ENCODE measurements around the gene CHKB.

CHKB gene

DNA sequence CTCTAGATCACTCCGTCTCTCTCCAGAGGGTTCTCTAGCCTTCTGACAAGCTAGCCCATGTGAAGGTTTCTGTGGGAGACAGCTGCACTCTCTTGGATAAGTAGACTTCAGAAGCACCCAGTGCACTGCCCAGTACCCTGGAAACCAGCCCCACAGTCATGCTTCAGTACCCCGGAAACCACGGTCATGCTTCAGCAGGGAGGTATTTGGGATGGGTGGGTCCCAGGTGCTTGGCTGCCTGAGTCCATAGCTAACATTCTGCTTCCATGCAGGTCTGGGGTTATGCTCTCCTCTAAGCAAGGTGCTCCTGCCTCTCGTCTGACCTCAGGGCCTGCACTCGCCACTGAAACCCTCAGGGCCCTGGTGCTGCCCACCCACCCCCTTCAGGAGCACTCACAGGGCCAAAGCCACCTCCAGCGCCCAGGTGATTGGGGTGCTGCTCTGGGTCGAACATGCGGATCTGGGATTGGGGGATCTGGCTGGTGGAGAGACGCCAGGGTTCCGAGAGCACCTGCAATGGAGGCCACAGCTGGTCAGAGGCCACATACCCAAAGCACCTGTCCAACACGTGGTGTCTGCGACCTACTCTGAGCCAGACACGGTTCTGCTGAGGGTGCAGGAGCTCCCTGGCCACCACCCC, 12.6 kb downstream of the CHKB start:
- no peak for DNase-seq (ENCODE audit: extremely low spot score)
- TF ChIP-seq SUZ12 (IDR thresholded peaks at IDR 0.05) = no peak
- no peak for TF ChIP-seq BHLHE40 (IDR thresholded peaks at IDR 0.05; ENCODE audit: borderline replicate concordance)
- TF ChIP-seq NFRKB (IDR thresholded peaks at IDR 0.05) = no peak
- TF ChIP-seq L3MBTL2 (conservative IDR thresholded peaks at IDR 0.05) = no peak
- no peak for TF ChIP-seq LEF1 (IDR thresholded peaks at IDR 0.05; ENCODE audit: borderline replicate concordance)
- TF ChIP-seq SP1 (IDR thresholded peaks at IDR 0.05) = no peak
- TF ChIP-seq, protein P1, sequence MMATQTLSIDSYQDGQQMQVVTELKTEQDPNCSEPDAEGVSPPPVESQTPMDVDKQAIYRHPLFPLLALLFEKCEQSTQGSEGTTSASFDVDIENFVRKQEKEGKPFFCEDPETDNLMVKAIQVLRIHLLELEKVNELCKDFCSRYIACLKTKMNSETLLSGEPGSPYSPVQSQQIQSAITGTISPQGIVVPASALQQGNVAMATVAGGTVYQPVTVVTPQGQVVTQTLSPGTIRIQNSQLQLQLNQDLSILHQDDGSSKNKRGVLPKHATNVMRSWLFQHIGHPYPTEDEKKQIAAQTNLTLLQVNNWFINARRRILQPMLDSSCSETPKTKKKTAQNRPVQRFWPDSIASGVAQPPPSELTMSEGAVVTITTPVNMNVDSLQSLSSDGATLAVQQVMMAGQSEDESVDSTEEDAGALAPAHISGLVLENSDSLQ (IDR thresholded peaks at IDR 0.05) = no peak
- TF ChIP-seq FOXA1 (IDR thresholded peaks at IDR 0.05) = no peak
- no peak for TF ChIP-seq CTBP1 (IDR thresholded peaks at IDR 0.05; ENCODE audit: borderline replicate concordance)
- TF ChIP-seq FOXM1 (IDR thresholded peaks at IDR 0.05; ENCODE audit: borderline replicate concordance) = no peak
- no peak for TF ChIP-seq TARDBP (IDR thresholded peaks at IDR 0.05)
- TF ChIP-seq ARNT (IDR thresholded peaks at IDR 0.05) = no peak
- TF ChIP-seq ZNF384 (IDR thresholded peaks at IDR 0.05) = no peak
- TF ChIP-seq FOXK2 (IDR thresholded peaks at IDR 0.05) = no peak
- no peak for TF ChIP-seq HDGF (IDR thresholded peaks at IDR 0.05; ENCODE audit: borderline replicate concordance)
- ChIA-PET CTCF (no interaction called here), POLR2A (interaction anchor here (1.2 to 1.5 kb wide), 2 partner anchors 12 to 44 kb away, joined by 5 read pairs; partner anchors contain the start of genes CHKB and SCO2)

DNA sequence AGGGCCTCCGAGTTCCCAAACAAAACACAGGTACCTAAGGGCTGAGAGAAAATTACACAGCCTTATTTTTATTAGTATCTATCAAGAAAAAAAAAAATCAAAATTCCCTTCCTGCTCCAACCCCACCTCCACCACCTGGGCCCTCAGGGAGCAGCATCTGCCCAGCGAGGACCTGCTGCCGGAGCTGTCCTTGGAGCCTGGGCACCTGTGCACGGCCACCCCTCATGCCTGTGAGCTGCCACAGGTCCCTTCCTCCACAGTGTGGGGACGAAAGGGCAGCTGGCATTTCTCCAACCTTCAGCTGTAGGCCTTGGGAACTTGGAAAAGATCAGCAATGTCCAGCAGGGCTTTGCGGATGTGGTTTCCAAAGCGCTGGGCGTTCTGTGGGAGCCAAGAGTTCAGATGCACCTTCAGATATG, 13.6 kb downstream of the CHKB start:
- CTCF ChIA-PET = no interaction called here
- no peak for TF ChIP-seq TARDBP (IDR thresholded peaks at IDR 0.05)
- no peak for TF ChIP-seq FOXA1 (IDR thresholded peaks at IDR 0.05)
- no peak for TF ChIP-seq FOXK2 (IDR thresholded peaks at IDR 0.05)
- TF ChIP-seq LEF1 (IDR thresholded peaks at IDR 0.05; ENCODE audit: borderline replicate concordance) = no peak
- no peak for TF ChIP-seq CTBP1 (IDR thresholded peaks at IDR 0.05; ENCODE audit: borderline replicate concordance)
- TF ChIP-seq BHLHE40 (IDR thresholded peaks at IDR 0.05; ENCODE audit: borderline replicate concordance) = no peak
- TF ChIP-seq ARNT (IDR thresholded peaks at IDR 0.05) = no peak
- TF ChIP-seq FOXM1 (IDR thresholded peaks at IDR 0.05; ENCODE audit: borderline replicate concordance) = no peak
- no peak for TF ChIP-seq L3MBTL2 (conservative IDR thresholded peaks at IDR 0.05)
- TF ChIP-seq ELF4 (IDR thresholded peaks at IDR 0.05) = no peak
- TF ChIP-seq ZNF384 (IDR thresholded peaks at IDR 0.05) = no peak
- TF ChIP-seq, protein P1 (IDR thresholded peaks at IDR 0.05) = no peak
- no peak for TF ChIP-seq SUZ12 (IDR thresholded peaks at IDR 0.05)
- POLR2A ChIA-PET = interaction anchor here (1.0 to 1.4 kb wide), 4 partner anchors 10 to 43 kb away, joined by 3 to 5 read pairs (median 4); partner anchors contain the start of genes CHKB and SCO2
- DNase-seq (ENCODE audit: extremely low spot score) = no peak

DNA sequence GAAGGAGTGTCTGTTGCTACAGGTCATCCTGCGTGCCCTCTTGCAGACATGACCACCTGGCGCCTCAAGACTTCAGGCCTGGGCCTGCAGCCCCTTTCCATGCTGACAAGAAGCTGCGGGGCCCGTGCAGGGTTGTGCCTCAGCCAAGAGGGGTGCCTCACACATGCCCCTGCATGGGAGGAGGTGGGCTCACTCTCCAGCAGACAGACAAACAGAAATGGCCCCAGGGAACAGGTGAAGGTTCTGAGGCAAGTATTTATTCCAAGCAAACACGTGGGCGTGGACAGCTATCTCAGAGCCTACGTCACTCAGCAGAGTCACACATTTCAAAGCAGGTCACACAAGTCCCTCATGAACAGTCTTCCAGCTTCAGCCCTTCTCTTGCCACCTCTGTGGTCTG, 14.0 kb downstream of the CHKB start:
- ChIA-PET CTCF (no interaction called here), POLR2A (interaction anchor here (1.0 to 1.4 kb wide), 3 partner anchors 10 to 43 kb away, joined by 3 to 5 read pairs (median 4); partner anchors contain the start of genes CHKB and SCO2)
- no peak for DNase-seq (ENCODE audit: extremely low spot score)
- no peak for TF ChIP-seq TARDBP (IDR thresholded peaks at IDR 0.05)

DNA sequence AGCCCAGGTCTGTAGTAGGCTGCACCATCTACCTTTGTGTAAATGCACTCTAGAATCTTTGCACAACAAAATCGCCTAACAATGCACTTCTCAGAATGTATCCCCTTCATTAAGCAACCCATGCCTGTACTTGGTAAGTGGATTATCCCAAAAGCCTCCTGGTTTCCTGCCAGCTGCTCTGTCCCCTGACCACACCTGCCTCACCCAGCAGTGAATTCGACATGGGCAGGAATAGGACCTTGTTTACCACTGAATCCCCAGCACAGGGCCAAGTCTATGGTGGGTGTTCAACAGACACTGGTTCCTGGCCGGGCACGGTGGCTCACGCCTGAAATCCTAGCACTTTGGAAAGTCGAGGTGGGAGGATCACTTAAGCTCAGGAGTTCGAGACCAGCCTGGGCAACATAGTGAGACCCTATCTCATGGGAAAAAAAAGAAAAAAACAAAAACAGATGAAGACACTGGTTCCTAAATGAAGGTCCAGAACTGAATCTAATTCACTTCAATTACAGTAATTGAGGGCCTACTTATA, 14.9 kb downstream of the CHKB start:
- no peak for DNase-seq (ENCODE audit: extremely low spot score)
- ChIA-PET POLR2A (interaction anchor here (1.4 kb wide), 1 partner anchor 15 kb away, joined by 4 read pairs; the partner anchor contains the start of gene CHKB), CTCF (no interaction called here)
- TF ChIP-seq L3MBTL2 (conservative IDR thresholded peaks at IDR 0.05) (no peak), HDGF (IDR thresholded peaks at IDR 0.05; ENCODE audit: borderline replicate concordance) (no peak), ELF4 (IDR thresholded peaks at IDR 0.05) (no peak), FOXA1 (IDR thresholded peaks at IDR 0.05) (no peak), FOXK2 (IDR thresholded peaks at IDR 0.05) (no peak), FOXM1 (IDR thresholded peaks at IDR 0.05; ENCODE audit: borderline replicate concordance) (no peak), SP1 (IDR thresholded peaks at IDR 0.05) (no peak)
- TF ChIP-seq, protein P1 (IDR thresholded peaks at IDR 0.05) = no peak

DNA sequence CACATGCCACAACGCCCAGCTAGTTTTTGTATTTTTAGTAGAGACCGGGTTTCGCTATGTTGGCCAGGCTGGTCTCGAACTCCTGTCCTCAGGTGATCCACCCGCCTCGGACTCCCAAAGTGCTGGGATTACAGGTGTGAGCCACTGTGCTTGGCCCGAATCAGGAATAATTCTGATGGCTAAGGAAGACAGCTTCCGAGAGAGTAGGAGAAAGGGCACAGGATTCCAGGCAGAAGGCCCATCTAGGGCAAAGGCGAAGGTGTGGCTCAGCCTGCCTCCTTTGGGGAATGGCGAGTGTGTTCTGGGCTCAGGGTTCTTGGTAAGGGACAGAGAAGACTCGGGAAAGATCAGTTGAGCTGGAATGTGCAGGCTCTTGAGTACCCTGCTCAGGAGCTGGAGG, 18.4 kb downstream of the CHKB start:
- ChIA-PET CTCF (interaction anchor here (2.0 kb wide), 2 partner anchors 23 to 57 kb away, joined by 7 to 10 read pairs; no protein-coding TSS in a partner anchor), POLR2A (interaction anchor here (1.4 to 4.2 kb wide), 4 partner anchors 9 to 39 kb away, joined by 3 to 59 read pairs (median 14); partner anchors contain the start of genes CHKB and SCO2)
- no peak for DNase-seq (ENCODE audit: extremely low spot score)
- no peak for TF ChIP-seq SP1 (IDR thresholded peaks at IDR 0.05)
- no peak for TF ChIP-seq L3MBTL2 (conservative IDR thresholded peaks at IDR 0.05)
- TF ChIP-seq NFRKB (IDR thresholded peaks at IDR 0.05) = no peak
- no peak for TF ChIP-seq BHLHE40 (IDR thresholded peaks at IDR 0.05; ENCODE audit: borderline replicate concordance)

DNA sequence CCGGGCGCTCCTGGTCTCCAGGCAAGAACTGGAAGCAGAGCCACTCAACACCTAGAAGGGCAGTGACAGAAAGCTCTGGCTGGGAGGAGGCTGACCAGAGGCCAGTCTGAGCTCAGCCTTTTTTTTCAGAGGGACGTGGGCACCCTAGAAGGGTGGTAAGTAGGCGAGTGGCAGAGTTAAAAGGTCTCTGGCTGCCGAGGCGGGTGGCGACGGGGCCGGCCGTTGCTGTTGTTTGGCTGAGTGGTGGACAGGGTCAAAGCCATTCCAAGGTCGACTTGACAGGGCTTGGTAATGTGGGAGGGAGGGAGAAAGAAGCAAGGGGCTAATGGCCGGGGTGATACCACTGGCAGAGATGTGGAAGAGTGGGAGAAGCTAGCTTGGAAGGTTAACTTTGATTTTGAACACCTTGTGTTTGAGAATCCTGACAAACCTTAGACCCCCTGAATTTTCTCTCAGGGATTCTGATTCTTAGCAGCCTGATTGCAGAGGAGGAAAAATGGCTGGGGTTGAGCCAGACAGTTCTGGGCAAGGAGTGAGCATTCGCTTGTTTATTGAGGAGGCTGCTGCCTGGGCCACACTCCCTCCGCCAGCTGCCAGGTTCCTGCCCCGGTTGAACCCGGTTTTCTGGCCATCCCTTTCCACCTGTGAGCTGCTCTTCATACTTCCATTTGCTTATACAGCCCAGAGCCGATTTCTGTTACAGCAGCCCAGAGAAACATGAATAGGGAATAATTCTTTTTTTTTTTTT, 19.1 kb downstream of the CHKB start:
- TF ChIP-seq NFRKB (IDR thresholded peaks at IDR 0.05) (no peak), SUZ12 (IDR thresholded peaks at IDR 0.05) (no peak), ARNT (IDR thresholded peaks at IDR 0.05) (no peak), FOXK2 (IDR thresholded peaks at IDR 0.05) (no peak), LEF1 (IDR thresholded peaks at IDR 0.05; ENCODE audit: borderline replicate concordance) (no peak)
- TF ChIP-seq, protein P1 (IDR thresholded peaks at IDR 0.05) = no peak
- POLR2A ChIA-PET = interaction anchor here (0.6 to 4.2 kb wide), 8 partner anchors 9 to 139 kb away, joined by 3 to 59 read pairs (median 3); partner anchors contain the start of genes CHKB and SCO2
- no peak for DNase-seq (ENCODE audit: extremely low spot score)
- CTCF ChIA-PET = interaction anchor here (0.6 to 2.0 kb wide), 12 partner anchors 9 to 128 kb away, joined by 3 to 12 read pairs (median 6); partner anchors contain the start of genes KLHDC7B and SCO2

Measured in HEK293T (cell line).